Dedifferentiated amniotic fluid mesenchymal stem cell (primary cell): ENCODE data around the gene GOLGA6L7.
"Not testable (repeated sequence)": the region's sequence is repeated elsewhere in the genome, so short reads cannot be mapped to it uniquely, and the experiment has no call there.

Source experiments
- DNase-seq: peaks from one replicate; pipeline ENCODE4 v3.0.0-alpha.2; 2016; ENCODE audit errors: extremely low spot score

The GOLGA6L7 gene

GRCh38 chr15:28844147-28844546 is 4.3 kb downstream of the GOLGA6L7 start:
- DNase-seq = not testable (repeated sequence)

GRCh38 chr15:28843520-28843919 is 4.9 kb downstream of the GOLGA6L7 start:
- not testable (repeated sequence) for DNase-seq

- DNase-seq = not testable (repeated sequence)
Measured at GRCh38 chr15:28842210-28842609, 6.2 kb downstream of the GOLGA6L7 start.

DNA sequence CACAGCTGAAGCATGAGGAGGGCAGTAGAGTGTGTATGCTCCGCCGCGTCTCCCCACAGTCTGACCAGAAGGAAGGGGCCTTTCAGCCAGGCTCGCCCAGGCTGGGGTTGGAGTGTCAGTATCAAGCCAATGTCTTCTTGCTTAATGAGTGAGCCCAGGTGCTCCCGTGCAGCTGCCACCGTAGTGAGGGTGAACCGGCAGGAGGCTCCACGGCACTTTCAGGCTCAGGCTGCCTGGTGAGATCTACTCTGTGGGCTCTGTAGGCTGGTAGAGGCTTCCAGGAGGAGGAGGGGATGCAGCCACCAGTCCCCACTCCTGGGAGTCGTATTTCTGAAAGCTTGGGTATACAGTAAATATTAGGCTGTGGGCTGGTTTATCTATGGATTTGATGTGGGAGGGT is 8.2 kb downstream of the GOLGA6L7 start:
- not testable (repeated sequence) for DNase-seq

GRCh38 chr15:28834957-28835585 is 13.4 kb downstream of the GOLGA6L7 start:
- not testable (repeated sequence) for DNase-seq

- peak; percentile 15 for DNase-seq
Measured at GRCh38 chr15:28831897-28832587, 16.4 kb downstream of the GOLGA6L7 start.

DNA sequence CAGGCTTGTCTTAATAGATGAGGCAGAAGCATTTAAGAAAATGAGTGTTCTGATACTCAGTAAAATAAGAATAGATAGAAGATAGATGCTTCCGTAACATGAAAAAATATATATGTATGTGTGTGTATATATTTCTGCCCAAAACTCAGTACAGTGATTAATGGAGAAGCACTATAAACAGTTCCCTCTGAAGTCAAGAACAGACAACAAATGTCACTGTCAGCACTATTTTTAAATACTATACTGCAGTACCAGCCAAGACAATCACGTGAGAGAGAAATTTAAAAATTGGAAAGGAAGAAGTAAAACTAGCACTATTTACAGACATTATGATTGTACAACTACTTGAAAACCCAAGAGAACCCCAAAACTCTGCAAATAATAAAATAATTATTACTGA is 27.0 kb downstream of the GOLGA6L7 start:
- DNase-seq = not testable (repeated sequence)

- not testable (repeated sequence) for DNase-seq
Measured at GRCh38 chr15:28819930-28820295, 28.5 kb downstream of the GOLGA6L7 start.

GRCh38 chr15:28819019-28819929 is 29.2 kb downstream of the GOLGA6L7 start:
- not testable (repeated sequence) for DNase-seq

DNA sequence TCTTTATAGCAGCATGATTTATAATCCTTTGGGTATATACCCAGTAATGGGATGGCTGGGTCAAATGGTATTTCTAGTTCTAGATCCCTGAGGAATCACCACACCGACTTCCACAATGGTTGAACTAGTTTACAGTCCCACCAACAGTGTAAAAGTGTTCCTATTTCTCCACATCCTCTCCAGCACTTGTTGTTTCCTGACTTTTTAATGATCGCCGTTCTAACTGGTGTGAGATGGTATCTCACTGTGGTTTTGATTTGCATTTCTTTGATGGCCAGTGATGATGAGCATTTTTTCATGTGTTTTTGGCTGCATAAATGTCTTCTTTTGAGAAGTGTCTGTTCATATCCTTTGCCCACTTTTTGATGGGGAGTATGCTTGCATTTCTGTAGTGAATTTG is 30.3 kb downstream of the GOLGA6L7 start:
- not testable (repeated sequence) for DNase-seq

GRCh38 chr15:28814059-28814458 is 34.4 kb downstream of the GOLGA6L7 start:
- not testable (repeated sequence) for DNase-seq

- not testable (repeated sequence) for DNase-seq
Measured at GRCh38 chr15:28813392-28813791, 35.1 kb downstream of the GOLGA6L7 start.

- DNase-seq = not testable (repeated sequence)
Measured at GRCh38 chr15:28811852-28812550, 36.4 kb downstream of the GOLGA6L7 start.

DNA sequence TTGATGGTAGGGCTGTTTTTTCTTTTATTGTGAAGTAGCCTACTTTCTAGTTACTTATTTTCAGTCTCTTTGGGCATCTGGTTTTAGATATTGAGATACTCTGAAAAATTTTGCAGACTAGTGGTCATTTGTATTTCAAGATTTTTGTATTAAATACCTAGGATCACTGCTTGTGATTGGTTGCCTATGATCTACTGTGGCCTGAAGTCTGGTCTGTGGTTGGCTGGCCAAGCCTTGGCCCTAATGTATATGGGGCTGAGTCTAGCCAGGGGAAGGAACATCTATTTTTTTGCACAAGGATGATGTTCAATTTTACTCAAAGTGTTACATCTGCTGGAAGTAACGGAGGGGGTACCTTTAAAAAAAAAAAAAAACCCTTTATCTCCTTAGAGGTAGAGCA is 38.0 kb downstream of the GOLGA6L7 start:
- not testable (repeated sequence) for DNase-seq

DNA sequence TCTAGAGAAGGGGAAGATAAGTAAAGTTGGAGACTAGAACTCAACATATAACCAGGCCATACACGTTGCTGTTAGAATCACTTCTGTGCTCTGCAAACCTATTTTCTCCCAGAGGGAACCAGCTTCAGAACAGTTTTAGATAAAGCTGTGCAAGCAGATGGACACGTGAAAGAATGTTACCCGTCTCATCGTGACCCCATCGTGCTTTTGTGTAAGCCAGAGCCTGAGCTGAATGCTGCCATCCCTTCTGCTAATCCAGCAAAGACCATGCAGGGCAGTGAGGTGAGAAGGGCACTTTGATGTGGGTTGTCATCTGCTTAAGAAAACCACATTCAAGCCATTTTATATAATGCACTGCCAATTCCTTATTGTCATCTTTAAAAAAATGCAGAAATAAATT is 40.3 kb downstream of the GOLGA6L7 start:
- DNase-seq = not testable (repeated sequence)

DNA sequence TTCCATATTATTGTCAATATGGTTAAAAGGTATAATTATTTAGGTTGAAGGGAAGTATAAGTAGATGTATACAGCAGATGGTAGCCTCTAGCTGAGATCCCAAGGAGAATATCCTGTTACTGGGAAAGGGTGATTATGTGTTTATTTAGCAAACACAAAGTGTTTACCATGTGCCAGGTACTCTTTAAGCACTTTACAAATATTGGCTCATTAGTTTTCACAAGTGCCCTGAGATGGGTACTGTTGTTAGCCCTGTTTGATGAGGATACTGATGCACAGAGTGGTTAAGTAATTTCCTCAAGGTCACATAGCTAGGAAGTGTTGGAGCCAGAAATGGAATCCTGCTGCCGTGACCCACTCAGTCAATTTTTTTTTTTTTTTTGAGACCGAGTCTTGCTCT is 48.1 kb downstream of the GOLGA6L7 start:
- DNase-seq = not testable (repeated sequence)

DNA sequence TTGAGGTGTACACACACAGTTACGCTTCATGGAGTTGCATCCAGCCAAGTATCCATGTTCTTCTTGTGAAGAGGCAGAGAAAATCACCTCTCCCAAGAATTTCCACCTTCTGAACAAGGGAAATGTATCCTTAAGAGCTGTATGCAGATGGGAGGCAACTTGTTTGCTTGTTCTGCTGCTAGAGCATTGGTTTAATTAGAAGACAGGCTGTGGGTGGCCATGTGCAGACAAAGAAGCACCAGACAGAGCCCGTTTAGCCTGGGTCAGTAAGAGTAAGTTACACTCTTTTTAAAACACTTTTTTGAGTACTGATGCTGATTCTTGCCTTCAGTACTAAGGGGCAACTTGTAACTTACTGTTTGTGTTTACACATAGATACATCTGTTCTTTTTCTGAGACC is 50.2 kb downstream of the GOLGA6L7 start:
- DNase-seq = not testable (repeated sequence)

GRCh38 chr15:28794231-28794630 is 54.2 kb downstream of the GOLGA6L7 start:
- DNase-seq = not testable (repeated sequence)
